IPS-18a (cell line): Measurements from ENCODE around the gene AUTS2.

Experiments
- H3K27ac ChIP-seq: one replicate; pipeline ENCODE4 v1.5.1; 2013; ENCODE audit warnings: low read length
- H3K27me3 ChIP-seq: one replicate; pipeline ENCODE4 v1.6.1; 2013; ENCODE audit warnings: mild to moderate bottlenecking, low read length; ENCODE audit not compliant: control insufficient read depth, insufficient read depth
- H3K36me3 ChIP-seq: one replicate; pipeline ENCODE4 v1.6.1; 2013; ENCODE audit warnings: low read depth, low read length; ENCODE audit not compliant: control insufficient read depth
- H3K4me1 ChIP-seq: one replicate; pipeline ENCODE4 v1.6.1; 2013; ENCODE audit warnings: low read depth, low read length; ENCODE audit not compliant: control insufficient read depth
- H3K4me3 ChIP-seq: one replicate; pipeline ENCODE4 v1.5.1; 2013; ENCODE audit warnings: low read length
- H3K9ac ChIP-seq: one replicate; pipeline ENCODE4 v1.6.1; 2013; ENCODE audit warnings: mild to moderate bottlenecking, low read length, moderate library complexity
- H3K9me3 ChIP-seq: one replicate; pipeline ENCODE4 v1.6.1; 2013; ENCODE audit warnings: low read depth, low read length; ENCODE audit not compliant: control insufficient read depth

The AUTS2 gene

GRCh38 chr7:70313271-70313670 lies 715.0 kb downstream of the AUTS2 start:
- no peaks in the 10 kb centered on the region for H3K36me3 ChIP-seq
- H3K27ac ChIP-seq: no peak overlapping the region
- no peaks in the 10 kb centered on the region for H3K27me3 ChIP-seq
- H3K9me3 ChIP-seq: no peaks in the 10 kb centered on the region
- no peak overlapping the region for H3K9ac ChIP-seq
- H3K4me1 ChIP-seq: peaks cover 16% of the 10 kb centered on the region
- no peak overlapping the region for H3K4me3 ChIP-seq

- Histone ChIP-seq H3K4me3 (no peak overlapping the region), H3K36me3 (no peaks in the 10 kb centered on the region), H3K27ac (no peak overlapping the region), H3K9me3 (no peaks in the 10 kb centered on the region), H3K9ac (no peak overlapping the region), H3K4me1 (peaks cover 17% of the 10 kb centered on the region), H3K27me3 (no peaks in the 10 kb centered on the region)
These were observed 715.4 kb downstream of the AUTS2 start for GRCh38 chr7:70313687-70314086.

- Histone ChIP-seq H3K27me3 (no peaks in the 10 kb centered on the region), H3K9me3 (no peaks in the 10 kb centered on the region), H3K27ac (no peak overlapping the region), H3K9ac (no peak overlapping the region), H3K4me1 (peaks cover 23% of the 10 kb centered on the region), H3K4me3 (no peak overlapping the region), H3K36me3 (no peaks in the 10 kb centered on the region)
These were observed 715.9 kb downstream of the AUTS2 start for GRCh38 chr7:70314221-70314620.

- Histone ChIP-seq H3K4me1 (peaks cover 26% of the 10 kb centered on the region), H3K27me3 (no peaks in the 10 kb centered on the region), H3K27ac (no peak overlapping the region), H3K4me3 (no peak overlapping the region), H3K36me3 (no peaks in the 10 kb centered on the region), H3K9me3 (no peaks in the 10 kb centered on the region), H3K9ac (no peak overlapping the region)
These were observed 718.5 kb downstream of the AUTS2 start for GRCh38 chr7:70316745-70317144.

GRCh38 chr7:70317356-70317755 lies 719.1 kb downstream of the AUTS2 start:
- no peak overlapping the region for H3K9ac ChIP-seq
- H3K27ac ChIP-seq: no peak overlapping the region
- H3K27me3 ChIP-seq: no peaks in the 10 kb centered on the region
- no peak overlapping the region for H3K4me3 ChIP-seq
- H3K4me1 ChIP-seq: peaks cover 26% of the 10 kb centered on the region
- H3K9me3 ChIP-seq: no peaks in the 10 kb centered on the region
- H3K36me3 ChIP-seq: no peaks in the 10 kb centered on the region

- Histone ChIP-seq H3K4me3 (no peak overlapping the region), H3K9ac (no peak overlapping the region), H3K36me3 (no peaks in the 10 kb centered on the region), H3K27ac (no peak overlapping the region), H3K27me3 (no peaks in the 10 kb centered on the region), H3K4me1 (peaks cover 18% of the 10 kb centered on the region), H3K9me3 (no peaks in the 10 kb centered on the region)
These were observed 720.2 kb downstream of the AUTS2 start for GRCh38 chr7:70318511-70318910.

GRCh38 chr7:70319057-70319456 lies 720.8 kb downstream of the AUTS2 start:
- H3K27me3 ChIP-seq: no peaks in the 10 kb centered on the region
- no peak overlapping the region for H3K27ac ChIP-seq
- no peaks in the 10 kb centered on the region for H3K36me3 ChIP-seq
- peaks cover 12% of the 10 kb centered on the region for H3K4me1 ChIP-seq
- no peak overlapping the region for H3K9ac ChIP-seq
- H3K9me3 ChIP-seq: no peaks in the 10 kb centered on the region
- no peak overlapping the region for H3K4me3 ChIP-seq

GRCh38 chr7:70321016-70321590 lies 722.8 kb downstream of the AUTS2 start:
- H3K36me3 ChIP-seq: no peaks in the 10 kb centered on the region

GRCh38 chr7:70322856-70323255 lies 724.6 kb downstream of the AUTS2 start:
- Histone ChIP-seq H3K27ac (no peak overlapping the region), H3K4me3 (no peak overlapping the region), H3K27me3 (no peaks in the 10 kb centered on the region), H3K9me3 (no peaks in the 10 kb centered on the region), H3K4me1 (peaks cover 9% of the 10 kb centered on the region), H3K9ac (no peak overlapping the region), H3K36me3 (no peaks in the 10 kb centered on the region)

More at GRCh38 chr7:70321016-70321590, 722.8 kb downstream of the AUTS2 start:
- Histone ChIP-seq H3K9me3 (no peaks in the 10 kb centered on the region), H3K27ac (no peak overlapping the region), H3K27me3 (no peaks in the 10 kb centered on the region), H3K9ac (no peak overlapping the region), H3K4me1 (peaks cover 9% of the 10 kb centered on the region), H3K4me3 (no peak overlapping the region)

GRCh38 chr7:70325509-70326101 lies 727.3 kb downstream of the AUTS2 start:
- no peak overlapping the region for H3K4me3 ChIP-seq
- no peaks in the 10 kb centered on the region for H3K27me3 ChIP-seq
- H3K36me3 ChIP-seq: no peaks in the 10 kb centered on the region
- no peaks in the 10 kb centered on the region for H3K4me1 ChIP-seq
- no peak overlapping the region for H3K27ac ChIP-seq
- H3K9me3 ChIP-seq: no peaks in the 10 kb centered on the region
- no peak overlapping the region for H3K9ac ChIP-seq

- no peaks in the 10 kb centered on the region for H3K9me3 ChIP-seq
These were observed 736.0 kb downstream of the AUTS2 start for GRCh38 chr7:70334295-70334694.

GRCh38 chr7:70334871-70335270 lies 736.6 kb downstream of the AUTS2 start:
- H3K36me3 ChIP-seq: no peaks in the 10 kb centered on the region
- no peak overlapping the region for H3K9ac ChIP-seq
- H3K4me3 ChIP-seq: no peak overlapping the region
- H3K4me1 ChIP-seq: no peaks in the 10 kb centered on the region
- H3K27ac ChIP-seq: no peak overlapping the region
- no peaks in the 10 kb centered on the region for H3K9me3 ChIP-seq
- no peaks in the 10 kb centered on the region for H3K27me3 ChIP-seq

More at GRCh38 chr7:70334295-70334694, 736.0 kb downstream of the AUTS2 start:
- no peaks in the 10 kb centered on the region for H3K27me3 ChIP-seq
- H3K27ac ChIP-seq: no peak overlapping the region
- H3K4me3 ChIP-seq: no peak overlapping the region
- no peak overlapping the region for H3K9ac ChIP-seq
- no peaks in the 10 kb centered on the region for H3K36me3 ChIP-seq
- no peaks in the 10 kb centered on the region for H3K4me1 ChIP-seq
